Sigmoid colon (tissue), 4 donors: Measurements from ENCODE around the gene UBE2H.

ENCODE experiments used
- POLR2AphosphoS5 ChIP-seq, 4 donors: sonication (generic); formaldehyde crosslinking; IDR thresholded peaks; one replicate each; pipeline ENCODE4 v1.6.1; 2017; ENCODE audit warnings: antibody characterized with exemption in 4 of 4
- TF ChIP-seq, protein P1 (sequence below), 4 experiments: fragments of 450-650 bp in 3 of 4; fragments of 200-600 bp in 1 of 4; IDR thresholded peaks; one replicate each; pipeline ENCODE4 v1.5.1; 2016 to 2019; ENCODE audit warnings: antibody characterized with exemption in 4 of 4, mild to moderate bottlenecking in 3 of 4, moderate library complexity in 2 of 4

DNA sequence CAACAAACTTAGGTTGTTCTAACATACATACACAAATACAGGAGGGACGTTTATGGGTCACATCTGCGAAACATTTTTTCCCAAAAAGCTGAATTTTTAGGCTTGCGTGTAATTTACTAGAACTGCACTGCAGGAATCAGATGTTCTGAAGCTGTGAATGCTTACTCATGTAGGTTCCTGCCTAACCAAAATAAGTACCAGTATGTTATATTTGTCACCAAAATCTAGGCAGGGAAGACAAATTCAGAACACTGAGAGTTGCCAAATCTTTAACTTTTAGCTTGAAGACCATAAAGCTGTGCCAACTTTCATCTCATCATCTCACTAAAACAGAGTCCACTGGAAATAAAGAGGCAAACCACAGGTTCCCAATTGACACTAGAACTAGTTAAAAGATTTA lies 5.7 kb downstream of the UBE2H start:
- TF ChIP-seq POLR2AphosphoS5 (IDR thresholded peaks at IDR 0.05): no peak
- TF ChIP-seq, protein P1, sequence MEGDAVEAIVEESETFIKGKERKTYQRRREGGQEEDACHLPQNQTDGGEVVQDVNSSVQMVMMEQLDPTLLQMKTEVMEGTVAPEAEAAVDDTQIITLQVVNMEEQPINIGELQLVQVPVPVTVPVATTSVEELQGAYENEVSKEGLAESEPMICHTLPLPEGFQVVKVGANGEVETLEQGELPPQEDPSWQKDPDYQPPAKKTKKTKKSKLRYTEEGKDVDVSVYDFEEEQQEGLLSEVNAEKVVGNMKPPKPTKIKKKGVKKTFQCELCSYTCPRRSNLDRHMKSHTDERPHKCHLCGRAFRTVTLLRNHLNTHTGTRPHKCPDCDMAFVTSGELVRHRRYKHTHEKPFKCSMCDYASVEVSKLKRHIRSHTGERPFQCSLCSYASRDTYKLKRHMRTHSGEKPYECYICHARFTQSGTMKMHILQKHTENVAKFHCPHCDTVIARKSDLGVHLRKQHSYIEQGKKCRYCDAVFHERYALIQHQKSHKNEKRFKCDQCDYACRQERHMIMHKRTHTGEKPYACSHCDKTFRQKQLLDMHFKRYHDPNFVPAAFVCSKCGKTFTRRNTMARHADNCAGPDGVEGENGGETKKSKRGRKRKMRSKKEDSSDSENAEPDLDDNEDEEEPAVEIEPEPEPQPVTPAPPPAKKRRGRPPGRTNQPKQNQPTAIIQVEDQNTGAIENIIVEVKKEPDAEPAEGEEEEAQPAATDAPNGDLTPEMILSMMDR (IDR thresholded peaks at IDR 0.05): no peak
